ENCODE data around the gene GGCX.

Gene GGCX

GRCh38 chr2:85497944-85498630, 63.2 kb downstream of the GGCX start:
- Histone ChIP-seq H3K9me3 (no peaks in the 10 kb centered on the region), H3K36me3 (no peaks in the 10 kb centered on the region), H3K27me3 (no peaks in the 10 kb centered on the region), H3K4me3 (ENCODE audit: low read depth, low read length) (no peak overlapping the region), H3K4me1 (peaks cover 4% of the 10 kb centered on the region)
- DNase-seq = no peak
- no peak for TF ChIP-seq CTCF (IDR thresholded peaks at IDR 0.05; ENCODE audit: low read depth, low read length)

- no peaks in the 10 kb centered on the region for H3K4me1 ChIP-seq
- no peaks in the 10 kb centered on the region for H3K27me3 ChIP-seq
- DNase-seq = no peak
- no peaks in the 10 kb centered on the region for H3K9me3 ChIP-seq
- H3K36me3 ChIP-seq = no peaks in the 10 kb centered on the region
- no peak overlapping the region for H3K4me3 ChIP-seq (ENCODE audit: low read depth, low read length)
- no peak for TF ChIP-seq CTCF (IDR thresholded peaks at IDR 0.05; ENCODE audit: low read depth, low read length)
Measured at GRCh38 chr2:85496436-85496835, 64.9 kb downstream of the GGCX start.

Data from BE2C (cell line).